ENCODE measurements around the gene ATP2B2. TPM values are rescaled to one million over a fixed set of nuclear protein-coding genes. Genes with fewer than 3 reads are reported as not detected.
"Not testable (repeated sequence)": the region's sequence is repeated elsewhere in the genome, so short reads cannot be mapped to it uniquely, and the experiment has no call there.

Gene ATP2B2
- polyA plus RNA-seq, 1 experiment = not detected

DNA sequence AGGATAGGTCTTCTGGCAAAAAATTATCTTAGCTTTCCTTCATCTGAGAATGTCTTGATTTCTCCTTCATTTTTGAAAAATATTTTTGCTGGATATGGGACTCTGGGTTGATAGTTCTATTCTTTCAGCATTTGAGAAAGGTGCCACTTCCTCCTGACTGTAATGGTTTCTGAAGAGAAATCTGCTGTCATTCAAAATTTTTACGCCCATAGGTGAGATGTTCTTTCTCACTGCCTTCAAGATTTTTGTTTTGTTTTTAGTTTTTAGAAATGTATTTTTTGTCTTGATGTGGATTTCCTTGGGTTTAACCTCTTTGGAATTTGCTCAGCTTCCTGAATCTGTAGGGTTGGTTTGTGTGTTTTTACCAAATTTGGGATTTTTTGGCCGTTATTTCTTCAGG lies 37.1 kb upstream of the ATP2B2 start:
- no peaks in the 10 kb centered on the region for H3K36me3 ChIP-seq (ENCODE audit: control insufficient read depth, insufficient read depth, low read length)
- H3K4me3 ChIP-seq (ENCODE audit: low read depth, low read length) = no peak overlapping the region
- DNase-seq (ENCODE audit: low read depth) = no peak
- POLR2A ChIA-PET = no interaction called here
- no peaks in the 10 kb centered on the region for H3K27me3 ChIP-seq (ENCODE audit: control insufficient read depth, insufficient read depth, low read length)
- TF ChIP-seq, protein P1, sequence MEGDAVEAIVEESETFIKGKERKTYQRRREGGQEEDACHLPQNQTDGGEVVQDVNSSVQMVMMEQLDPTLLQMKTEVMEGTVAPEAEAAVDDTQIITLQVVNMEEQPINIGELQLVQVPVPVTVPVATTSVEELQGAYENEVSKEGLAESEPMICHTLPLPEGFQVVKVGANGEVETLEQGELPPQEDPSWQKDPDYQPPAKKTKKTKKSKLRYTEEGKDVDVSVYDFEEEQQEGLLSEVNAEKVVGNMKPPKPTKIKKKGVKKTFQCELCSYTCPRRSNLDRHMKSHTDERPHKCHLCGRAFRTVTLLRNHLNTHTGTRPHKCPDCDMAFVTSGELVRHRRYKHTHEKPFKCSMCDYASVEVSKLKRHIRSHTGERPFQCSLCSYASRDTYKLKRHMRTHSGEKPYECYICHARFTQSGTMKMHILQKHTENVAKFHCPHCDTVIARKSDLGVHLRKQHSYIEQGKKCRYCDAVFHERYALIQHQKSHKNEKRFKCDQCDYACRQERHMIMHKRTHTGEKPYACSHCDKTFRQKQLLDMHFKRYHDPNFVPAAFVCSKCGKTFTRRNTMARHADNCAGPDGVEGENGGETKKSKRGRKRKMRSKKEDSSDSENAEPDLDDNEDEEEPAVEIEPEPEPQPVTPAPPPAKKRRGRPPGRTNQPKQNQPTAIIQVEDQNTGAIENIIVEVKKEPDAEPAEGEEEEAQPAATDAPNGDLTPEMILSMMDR (IDR thresholded peaks at IDR 0.05; ENCODE audit: insufficient read depth, low read depth, low read length) = no peak
- CTCF ChIA-PET = no interaction called here

DNA sequence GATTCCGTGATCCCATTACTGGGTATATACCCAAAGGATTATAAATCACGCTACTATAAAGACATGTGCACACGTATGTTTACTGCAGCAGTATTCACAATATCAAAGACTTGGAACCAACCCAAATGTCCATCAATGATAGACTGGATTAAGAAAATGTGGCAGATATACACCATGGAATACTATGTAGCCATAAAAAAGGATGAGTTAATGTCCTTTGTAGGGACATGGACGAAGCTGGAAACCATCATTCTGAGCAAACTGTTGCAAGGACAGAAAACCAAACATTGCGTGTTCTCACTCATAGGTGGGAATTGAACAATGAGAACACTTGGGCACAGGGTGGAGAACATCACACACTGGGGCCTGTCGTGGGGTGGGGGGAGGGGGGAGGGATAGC lies 35.0 kb upstream of the ATP2B2 start:
- H3K27me3 ChIP-seq (ENCODE audit: control insufficient read depth, insufficient read depth, low read length); CTCF ChIA-PET; H3K4me3 ChIP-seq (ENCODE audit: low read depth, low read length); DNase-seq (ENCODE audit: low read depth); H3K36me3 ChIP-seq (ENCODE audit: control insufficient read depth, insufficient read depth, low read length); POLR2A ChIA-PET: not testable (repeated sequence)

DNA sequence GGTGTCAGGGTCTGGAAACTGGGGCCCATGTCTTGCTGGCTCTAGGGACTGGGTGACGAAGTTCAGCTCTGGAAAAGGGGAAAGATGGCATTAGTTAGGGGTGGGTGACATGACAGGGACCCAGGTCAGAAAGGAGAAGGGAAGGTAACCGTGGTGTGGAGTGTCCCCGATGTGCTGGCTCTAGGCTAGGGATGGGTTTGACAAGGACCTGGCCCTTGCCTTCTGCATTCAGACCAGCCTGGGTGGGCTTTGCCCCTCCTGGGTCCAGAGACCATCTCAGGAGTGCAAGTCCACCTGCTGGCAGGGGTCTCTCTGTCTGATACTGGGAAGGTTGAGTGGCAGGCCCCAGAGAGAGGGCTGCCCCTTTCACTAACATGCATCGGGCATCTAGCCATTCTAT lies 28.7 kb upstream of the ATP2B2 start:
- TF ChIP-seq, protein P1 (IDR thresholded peaks at IDR 0.05; ENCODE audit: insufficient read depth, low read depth, low read length) = no peak
- ChIA-PET CTCF (interaction anchor here (1.1 kb wide), 1 partner anchor 11 kb away, joined by 3 read pairs; no protein-coding TSS in a partner anchor), POLR2A (no interaction called here)
- Histone ChIP-seq H3K36me3 (ENCODE audit: control insufficient read depth, insufficient read depth, low read length) (no peaks in the 10 kb centered on the region), H3K4me3 (ENCODE audit: low read depth, low read length) (no peak overlapping the region), H3K27me3 (ENCODE audit: control insufficient read depth, insufficient read depth, low read length) (peaks cover 2% of the 10 kb centered on the region; the same call in 1 of the 2 replicates)
- no peak for DNase-seq (ENCODE audit: low read depth)

DNA sequence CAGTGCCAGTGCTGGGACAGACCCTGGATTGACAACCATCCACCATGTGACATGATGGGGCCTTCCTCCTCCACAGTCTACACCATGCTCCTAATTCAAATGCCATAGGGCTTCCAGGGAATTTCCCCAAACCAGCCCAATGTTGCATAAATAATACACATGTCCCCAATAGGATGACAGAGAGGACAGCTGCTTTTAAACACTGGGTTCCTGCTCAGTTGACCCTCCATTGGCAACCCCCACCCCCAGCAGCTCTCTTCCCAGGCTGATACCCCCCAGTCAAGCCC lies 28.3 kb upstream of the ATP2B2 start:
- CTCF ChIA-PET = interaction anchor here (1.1 kb wide), 1 partner anchor 10 kb away, joined by 3 read pairs; no protein-coding TSS in a partner anchor

DNA sequence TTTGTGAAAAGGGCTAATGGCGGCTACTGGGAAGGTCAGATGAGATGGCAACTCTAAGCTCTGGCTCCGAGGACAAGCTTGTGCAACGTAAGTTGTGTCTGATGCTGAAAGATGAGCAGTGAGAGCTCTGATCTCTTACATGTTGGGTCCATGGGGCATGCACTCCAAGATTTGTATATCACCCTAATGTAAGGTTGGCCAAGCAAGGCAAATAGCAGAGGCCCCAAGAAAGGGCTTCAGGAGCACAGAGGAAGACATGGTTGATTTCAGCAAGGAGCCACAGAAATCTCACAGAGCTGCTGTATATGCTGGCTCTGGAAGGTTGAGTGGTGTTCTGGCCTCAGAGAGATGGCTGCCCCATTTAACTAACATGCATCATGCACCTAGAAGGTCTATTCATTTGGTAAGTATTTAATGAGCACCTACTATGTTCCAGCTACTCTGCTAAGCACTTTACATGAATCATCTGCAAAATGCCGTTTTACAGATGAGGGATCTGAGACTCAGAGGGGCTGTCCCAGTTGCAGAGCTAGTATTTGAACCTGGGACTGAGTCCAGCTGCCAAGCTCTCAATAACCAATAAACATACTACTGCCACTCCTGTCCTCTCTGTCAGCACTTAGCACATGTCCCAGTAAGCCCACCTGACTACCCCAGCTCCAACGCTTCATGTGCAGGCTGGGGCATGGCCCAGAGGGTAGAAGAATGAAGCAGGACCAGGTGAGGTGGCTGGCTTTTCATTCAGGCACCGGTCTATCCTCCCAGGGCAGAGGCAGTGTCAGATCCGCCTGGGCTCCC lies 27.8 kb upstream of the ATP2B2 start:
- CTCF ChIA-PET = interaction anchor here (1.1 kb wide), 1 partner anchor 10 kb away, joined by 3 read pairs; no protein-coding TSS in a partner anchor
- Histone ChIP-seq H3K4me3 (ENCODE audit: low read depth, low read length) (no peak overlapping the region), H3K36me3 (ENCODE audit: control insufficient read depth, insufficient read depth, low read length) (no peaks in the 10 kb centered on the region), H3K27me3 (ENCODE audit: control insufficient read depth, insufficient read depth, low read length) (peaks cover 2% of the 10 kb centered on the region; the same call in 1 of the 2 replicates)
- DNase-seq (ENCODE audit: low read depth) = no peak
- POLR2A ChIA-PET = no interaction called here
- TF ChIP-seq, protein P1 (IDR thresholded peaks at IDR 0.05; ENCODE audit: insufficient read depth, low read depth, low read length) = no peak

More for the DNA sequence above, 28.3 kb upstream of the ATP2B2 start:
- H3K36me3 ChIP-seq (ENCODE audit: control insufficient read depth, insufficient read depth, low read length) = no peaks in the 10 kb centered on the region
- POLR2A ChIA-PET = no interaction called here
- H3K4me3 ChIP-seq (ENCODE audit: low read depth, low read length) = no peak overlapping the region
- peaks cover 2% of the 10 kb centered on the region; the same call in 1 of the 2 replicates for H3K27me3 ChIP-seq (ENCODE audit: control insufficient read depth, insufficient read depth, low read length)
- TF ChIP-seq, protein P1 (IDR thresholded peaks at IDR 0.05; ENCODE audit: insufficient read depth, low read depth, low read length) = no peak
- no peak for DNase-seq (ENCODE audit: low read depth)

DNA sequence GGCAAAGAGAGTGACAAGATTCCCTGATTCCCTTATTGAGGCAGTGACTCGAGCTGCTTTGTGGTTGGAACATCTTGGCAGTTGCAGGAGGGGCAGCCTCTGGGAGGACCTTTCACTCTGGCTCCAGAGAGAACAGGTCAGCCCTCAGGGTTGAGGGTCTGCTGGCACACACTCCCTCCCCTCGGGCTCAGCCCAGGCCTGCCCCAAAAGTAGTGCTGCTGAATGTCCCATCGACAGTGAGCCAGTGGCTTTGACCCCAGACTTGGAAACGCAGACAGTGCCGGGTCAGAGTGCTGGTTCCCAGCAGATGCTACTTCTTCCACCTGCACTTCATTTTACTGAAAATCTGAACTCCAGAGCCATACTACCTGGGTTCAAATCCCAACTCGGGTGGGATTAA lies 25.6 kb upstream of the ATP2B2 start:
- peaks cover 2% of the 10 kb centered on the region; the same call in 1 of the 2 replicates for H3K27me3 ChIP-seq (ENCODE audit: control insufficient read depth, insufficient read depth, low read length)
- ChIA-PET CTCF (no interaction called here), POLR2A (no interaction called here)
- TF ChIP-seq, protein P1 (IDR thresholded peaks at IDR 0.05; ENCODE audit: insufficient read depth, low read depth, low read length) = no peak
- no peak for DNase-seq (ENCODE audit: low read depth)
- no peaks in the 10 kb centered on the region for H3K36me3 ChIP-seq (ENCODE audit: control insufficient read depth, insufficient read depth, low read length)
- no peak overlapping the region for H3K4me3 ChIP-seq (ENCODE audit: low read depth, low read length)

Data from BJ (cell line).